ENCODE measurements around the gene BCL7A. TPM values are rescaled to one million over a fixed set of nuclear protein-coding genes. Genes with fewer than 3 reads are reported as not detected.

Gene BCL7A
- total RNA-seq, 1 donor from 2014 or later: 12.4 TPM

DNA sequence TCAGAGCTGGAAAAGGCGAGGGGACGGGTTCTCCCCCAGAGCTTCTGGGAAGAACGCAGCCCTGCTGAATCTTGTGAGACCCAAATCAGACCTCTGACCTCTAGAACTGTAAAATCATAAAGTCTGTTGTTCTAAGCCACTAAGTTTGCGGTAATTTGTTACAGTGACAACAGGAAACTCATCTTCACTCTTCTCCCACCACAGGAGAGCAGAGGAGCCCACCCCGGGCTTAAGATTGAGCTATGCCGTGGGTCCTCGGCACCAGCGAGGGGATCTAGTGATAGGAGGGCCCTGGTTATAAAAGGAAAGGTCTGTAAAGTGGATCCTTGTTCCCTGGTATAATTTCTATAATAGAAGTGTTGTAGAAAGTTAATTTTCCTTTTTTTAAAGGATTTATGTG, 64.4 kb downstream of the BCL7A start:
- TF ChIP-seq CTCF (conservative IDR thresholded peaks at IDR 0.05; ENCODE audit: low read depth, low read length): no peak
- no peak for DNase-seq (ENCODE audit: low read depth)
- H3K4me3 ChIP-seq (ENCODE audit: low read depth, low read length): no peak overlapping the region

- no peak for DNase-seq (ENCODE audit: low read depth)
- no peak for TF ChIP-seq CTCF (conservative IDR thresholded peaks at IDR 0.05; ENCODE audit: low read depth, low read length)
- no peak overlapping the region for H3K4me3 ChIP-seq (ENCODE audit: low read depth, low read length)
These were observed 65.1 kb downstream of the BCL7A start for GRCh38 chr12:122086641-122087285.

DNA sequence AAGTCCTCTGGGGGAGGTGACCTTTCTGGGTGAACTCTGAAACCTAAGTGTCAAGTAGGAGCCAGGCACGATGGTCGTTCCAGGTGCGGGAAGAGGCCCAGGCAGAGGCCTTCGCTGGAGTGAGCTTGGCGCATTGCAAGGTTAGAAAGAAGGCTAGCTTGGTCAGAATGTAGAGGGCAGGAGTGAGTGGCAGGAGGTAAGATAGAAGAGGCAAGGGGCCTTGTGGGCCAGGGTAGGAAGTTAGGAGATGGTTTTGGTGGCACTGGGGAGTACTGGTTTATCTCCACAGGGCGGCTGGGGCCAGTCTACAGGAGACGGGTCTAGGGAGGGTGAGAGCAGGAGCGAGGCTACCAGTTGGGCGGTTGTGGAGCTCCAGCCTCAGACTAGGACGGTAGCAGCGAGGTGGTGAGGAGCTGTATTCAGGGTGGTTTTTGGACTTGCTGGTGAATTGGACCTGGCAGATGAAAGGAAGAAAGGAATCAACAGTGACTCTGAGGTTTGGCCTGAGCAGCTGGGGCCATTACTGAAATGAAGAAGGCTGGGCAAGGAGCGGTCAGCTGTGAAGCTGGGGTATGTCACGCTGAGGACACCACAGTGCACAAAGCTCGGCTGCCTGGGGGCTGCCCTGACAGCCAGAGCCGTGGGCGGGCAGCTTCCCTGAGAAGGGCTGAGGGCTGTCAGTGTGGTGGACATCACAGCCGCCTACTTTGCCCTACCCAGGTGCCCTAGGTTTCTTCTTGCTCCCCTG, 65.9 kb downstream of the BCL7A start:
- no peak overlapping the region for H3K4me3 ChIP-seq (ENCODE audit: low read depth, low read length)
- TF ChIP-seq CTCF (conservative IDR thresholded peaks at IDR 0.05; ENCODE audit: low read depth, low read length): no peak
- DNase-seq (ENCODE audit: low read depth): no peak

GRCh38 chr12:122088179-122088810, 66.6 kb downstream of the BCL7A start:
- DNase-seq (ENCODE audit: low read depth): no peak
- no peak overlapping the region for H3K4me3 ChIP-seq (ENCODE audit: low read depth, low read length)
- TF ChIP-seq CTCF (conservative IDR thresholded peaks at IDR 0.05; ENCODE audit: low read depth, low read length): no peak

DNA sequence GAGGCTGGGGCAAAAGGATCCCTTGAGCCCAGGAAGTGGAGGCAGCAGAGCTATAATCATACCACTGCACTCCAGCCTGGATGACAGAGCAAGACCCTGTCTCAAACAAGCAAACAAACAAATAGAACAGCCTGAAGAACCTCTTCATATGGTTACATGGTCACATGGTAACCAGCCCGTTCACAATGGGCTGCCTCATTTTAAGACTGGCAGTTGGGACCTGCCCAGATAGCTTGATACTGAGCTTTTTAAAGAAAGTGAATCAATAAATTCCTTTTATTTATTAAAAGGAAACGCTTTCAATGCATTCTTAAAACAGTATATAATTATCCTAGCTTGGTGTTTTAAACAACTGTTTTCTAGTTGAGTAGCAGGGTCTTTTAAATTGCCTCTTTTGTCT, 67.4 kb downstream of the BCL7A start:
- TF ChIP-seq CTCF (conservative IDR thresholded peaks at IDR 0.05; ENCODE audit: low read depth, low read length): no peak

DNA sequence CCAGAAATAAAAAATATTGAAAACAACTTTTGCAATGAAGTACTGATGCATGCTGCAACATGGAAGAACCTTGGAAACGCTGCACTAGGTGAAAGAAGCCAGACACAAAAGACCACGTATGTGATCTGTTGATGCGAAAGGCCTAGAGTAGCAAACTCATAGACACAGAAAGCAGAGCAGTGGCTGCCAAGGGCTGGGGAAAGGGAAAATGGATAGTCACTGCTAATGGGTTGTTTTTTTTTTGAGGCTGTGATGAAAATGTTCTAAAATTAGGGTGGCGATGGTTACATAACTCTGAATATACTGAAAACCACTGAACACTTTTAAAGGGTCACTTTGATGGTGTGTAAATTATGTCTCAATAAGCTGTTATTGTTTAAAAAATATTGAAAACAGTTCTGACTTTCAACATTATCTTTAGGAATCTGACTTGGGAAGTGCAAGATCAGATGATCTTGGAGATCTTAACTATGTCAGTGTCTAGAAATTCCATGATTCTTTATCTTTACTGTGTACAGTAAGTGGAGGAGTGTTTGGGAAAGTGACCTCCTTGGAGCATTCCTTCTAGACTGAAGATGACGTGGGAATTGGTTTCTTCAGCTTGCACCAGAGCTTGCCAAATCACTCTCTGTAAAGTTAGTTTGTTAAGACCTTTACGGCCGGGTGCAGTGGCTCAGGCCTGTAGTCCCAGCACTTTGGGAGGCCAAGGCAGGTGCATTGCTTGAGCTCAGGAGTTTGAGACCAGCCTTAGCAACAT, 69.3 kb downstream of the BCL7A start:
- H3K4me3 ChIP-seq (ENCODE audit: low read depth, low read length): no peak overlapping the region
- TF ChIP-seq CTCF (conservative IDR thresholded peaks at IDR 0.05; ENCODE audit: low read depth, low read length): no peak
- no peak for DNase-seq (ENCODE audit: low read depth)

More for the DNA sequence above, 67.4 kb downstream of the BCL7A start:
- no peak overlapping the region for H3K4me3 ChIP-seq (ENCODE audit: low read depth, low read length)
- DNase-seq (ENCODE audit: low read depth): no peak
